ENCODE measurements around the gene TOR2A.

TOR2A gene

DNA sequence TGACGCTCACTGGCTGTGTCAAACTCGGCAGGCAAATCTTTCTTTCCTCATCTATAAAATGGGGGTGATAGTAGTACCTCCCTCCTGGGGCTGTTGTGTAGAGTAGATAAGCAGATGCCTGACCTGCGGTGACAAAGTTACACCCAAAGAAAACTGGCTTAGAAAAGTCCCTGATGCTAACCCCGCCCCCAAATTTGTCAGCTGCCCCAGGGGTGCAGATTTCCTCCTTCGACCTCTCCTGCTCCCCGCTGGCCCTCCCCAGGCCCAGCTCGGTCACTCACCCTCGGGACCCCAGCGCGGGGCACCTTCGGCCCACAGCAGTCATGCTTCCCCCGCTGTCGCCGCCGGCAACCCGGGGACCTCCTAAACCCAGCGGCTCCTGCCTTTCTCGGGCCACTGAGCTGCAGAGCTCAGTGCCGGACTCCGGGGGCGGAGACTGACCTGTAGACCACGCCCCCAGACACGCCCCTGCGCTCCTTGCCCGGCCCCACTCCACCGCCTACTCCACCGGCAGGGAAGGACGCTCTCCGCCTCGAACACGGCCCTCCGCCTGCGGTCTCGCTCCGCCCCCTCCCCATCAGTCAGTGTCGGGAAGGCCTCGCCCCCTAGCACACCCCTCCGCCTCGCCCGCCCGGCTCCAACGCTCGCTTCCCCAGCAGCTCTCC lies 35.9 kb upstream of the TOR2A start:
- TF ChIP-seq, protein P1, sequence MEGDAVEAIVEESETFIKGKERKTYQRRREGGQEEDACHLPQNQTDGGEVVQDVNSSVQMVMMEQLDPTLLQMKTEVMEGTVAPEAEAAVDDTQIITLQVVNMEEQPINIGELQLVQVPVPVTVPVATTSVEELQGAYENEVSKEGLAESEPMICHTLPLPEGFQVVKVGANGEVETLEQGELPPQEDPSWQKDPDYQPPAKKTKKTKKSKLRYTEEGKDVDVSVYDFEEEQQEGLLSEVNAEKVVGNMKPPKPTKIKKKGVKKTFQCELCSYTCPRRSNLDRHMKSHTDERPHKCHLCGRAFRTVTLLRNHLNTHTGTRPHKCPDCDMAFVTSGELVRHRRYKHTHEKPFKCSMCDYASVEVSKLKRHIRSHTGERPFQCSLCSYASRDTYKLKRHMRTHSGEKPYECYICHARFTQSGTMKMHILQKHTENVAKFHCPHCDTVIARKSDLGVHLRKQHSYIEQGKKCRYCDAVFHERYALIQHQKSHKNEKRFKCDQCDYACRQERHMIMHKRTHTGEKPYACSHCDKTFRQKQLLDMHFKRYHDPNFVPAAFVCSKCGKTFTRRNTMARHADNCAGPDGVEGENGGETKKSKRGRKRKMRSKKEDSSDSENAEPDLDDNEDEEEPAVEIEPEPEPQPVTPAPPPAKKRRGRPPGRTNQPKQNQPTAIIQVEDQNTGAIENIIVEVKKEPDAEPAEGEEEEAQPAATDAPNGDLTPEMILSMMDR (IDR thresholded peaks at IDR 0.05), result no peak

DNA sequence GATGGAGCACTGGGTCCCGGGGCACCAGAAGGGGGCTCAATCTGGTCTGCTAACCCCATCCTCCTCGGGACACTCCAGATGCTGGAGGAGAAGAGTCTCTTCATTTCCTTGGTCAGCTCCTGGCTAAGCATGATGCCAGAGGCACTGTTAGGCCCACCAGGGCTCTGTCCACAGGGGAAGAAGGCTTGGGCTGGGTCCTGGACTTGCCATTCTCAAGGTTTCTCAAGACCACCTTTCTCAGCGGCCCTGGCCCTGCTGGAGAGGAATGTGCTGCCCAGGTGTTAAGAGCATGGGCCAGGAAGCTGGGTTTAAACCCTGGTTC lies 35.5 kb upstream of the TOR2A start:
- TF ChIP-seq, protein P1 (IDR thresholded peaks at IDR 0.05), result no peak

DNA sequence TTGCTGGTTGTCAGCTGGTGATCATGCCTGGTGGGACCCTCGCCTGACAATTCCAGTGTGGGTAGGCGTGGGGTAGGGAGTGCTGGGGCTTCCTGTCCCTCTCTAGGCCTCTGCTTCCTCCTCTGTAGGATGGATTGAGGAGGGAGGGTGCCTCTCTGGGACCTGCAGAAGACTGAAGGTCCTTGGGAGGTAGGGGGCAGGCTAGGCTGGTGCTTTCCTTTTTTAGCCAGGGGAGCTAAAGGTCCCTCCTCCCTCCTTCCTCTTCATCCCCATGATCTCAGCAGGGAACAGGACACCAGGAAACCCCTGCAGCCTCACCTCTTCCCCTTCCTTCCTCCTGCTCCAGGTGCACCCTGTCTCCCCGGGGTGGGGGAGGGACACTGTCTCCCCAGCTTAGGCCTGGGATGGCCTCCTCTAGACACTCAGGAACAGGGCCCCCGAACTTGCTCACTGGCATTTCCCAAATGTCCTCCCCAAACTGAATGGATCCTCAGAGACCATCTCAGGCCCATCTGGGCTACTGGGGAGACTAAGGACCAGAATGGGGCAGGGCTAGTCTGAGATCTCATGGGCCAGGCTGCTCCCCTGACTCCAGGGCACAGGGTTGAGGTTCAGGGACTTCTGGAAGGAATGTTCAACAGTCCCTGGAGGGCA lies 35.0 kb upstream of the TOR2A start:
- TF ChIP-seq, protein P1 (IDR thresholded peaks at IDR 0.05), result no peak

DNA sequence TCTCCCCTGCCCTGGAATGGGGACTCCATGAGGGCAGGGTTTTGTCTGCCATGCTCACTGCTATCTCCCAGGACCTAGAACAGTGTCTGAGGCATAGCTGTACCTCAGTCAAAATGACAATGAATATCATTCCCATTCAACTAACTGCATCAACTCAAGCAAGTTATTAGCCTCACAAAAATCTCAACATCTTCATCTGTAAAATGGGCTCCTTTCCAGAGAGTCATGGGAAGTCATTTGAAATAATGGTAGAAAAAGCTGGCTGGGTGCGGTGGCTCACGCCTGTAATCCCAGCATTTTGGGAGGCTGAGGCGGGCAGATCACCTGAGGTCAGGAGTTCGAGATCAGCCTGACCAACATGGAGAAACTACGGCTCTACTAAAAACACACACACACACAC lies 34.0 kb upstream of the TOR2A start:
- TF ChIP-seq, protein P1 (IDR thresholded peaks at IDR 0.05), result no peak

DNA sequence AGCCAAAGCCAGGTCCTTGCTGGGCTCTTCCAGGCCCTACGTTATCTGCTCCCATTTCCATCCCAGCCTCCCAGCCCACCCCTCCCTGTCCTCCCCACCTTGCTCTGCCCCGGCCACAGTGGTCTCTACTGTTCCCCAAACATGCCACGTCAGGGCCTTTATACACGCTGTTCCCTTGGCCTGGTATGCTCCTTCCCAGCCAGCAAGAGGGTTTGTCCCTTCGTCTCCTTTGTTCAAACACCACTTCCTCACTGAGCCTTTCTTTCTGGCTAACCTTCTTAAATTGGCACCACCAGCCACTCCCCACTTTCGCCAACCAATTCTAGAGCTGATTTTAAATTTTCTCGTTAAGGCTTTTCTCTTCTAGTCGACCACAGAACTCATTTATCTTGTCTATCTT lies 33.6 kb upstream of the TOR2A start:
- TF ChIP-seq, protein P1 (IDR thresholded peaks at IDR 0.05), result no peak

DNA sequence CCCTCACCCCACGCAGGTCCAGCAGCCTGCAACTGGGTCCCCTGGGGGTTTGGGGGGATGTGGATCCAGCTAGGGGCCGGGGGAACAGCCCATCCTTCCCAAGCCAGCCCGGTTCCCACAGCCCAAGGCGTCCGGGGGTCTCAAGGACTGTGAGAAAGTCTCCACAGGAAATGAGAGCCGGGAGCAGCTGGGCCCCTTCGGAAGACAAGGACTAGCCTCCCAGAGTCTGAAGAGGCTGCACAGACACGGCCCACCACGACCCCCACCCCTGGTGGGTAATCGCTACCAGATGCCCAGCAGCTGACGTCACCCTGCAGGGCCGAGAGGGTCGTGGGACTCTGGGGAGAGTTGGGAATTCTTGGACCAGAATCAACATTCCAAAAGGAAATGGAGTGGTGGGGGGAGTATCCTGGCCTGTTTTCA lies 32.8 kb upstream of the TOR2A start:
- TF ChIP-seq, protein P1 (IDR thresholded peaks at IDR 0.05), result no peak

DNA sequence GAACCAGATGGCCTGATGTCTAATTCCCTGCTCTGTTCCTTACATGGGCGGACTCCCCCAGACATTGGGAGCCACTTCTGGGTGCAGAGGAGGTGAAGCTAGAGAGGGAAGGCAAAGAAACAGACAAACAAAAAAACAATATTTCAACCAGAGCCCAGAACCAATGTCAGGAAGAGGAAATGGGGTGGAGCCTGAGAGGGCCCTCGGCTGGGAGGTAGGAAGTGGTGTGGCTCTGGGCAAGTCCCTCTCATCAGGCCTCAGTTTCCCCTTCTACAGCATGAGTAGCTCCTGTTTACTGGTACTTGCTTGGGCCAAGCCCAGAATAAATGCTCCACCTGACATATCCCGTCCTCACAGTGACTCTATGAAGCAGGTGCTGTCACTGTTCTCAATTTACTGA lies 32.3 kb upstream of the TOR2A start:
- TF ChIP-seq, protein P1 (IDR thresholded peaks at IDR 0.05), result no peak
